Caco-2 (cell line): ENCODE measurements around the gene SPARCL1. TPM values are rescaled to one million over a fixed set of nuclear protein-coding genes. Genes with fewer than 3 reads are reported as not detected.
"Not testable (repeated sequence)": the region's sequence is repeated elsewhere in the genome, so short reads cannot be mapped to it uniquely, and the experiment has no call there.

ENCODE experiments used
- BruUV-seq: library from RNA; stranded (reverse); fragments of 400-500 nt; replicated peaks from 2 replicates; lab custom pipeline; 2021; lab: Mats Ljungman, UMichigan
- CTCF ChIA-PET: fragments of 300-600 bp; sonication (Branson Sonifier 250); formaldehyde crosslinking; loops from one replicate; lab custom pipeline; 2022; ENCODE audit warnings: antibody characterized with exemption; lab: Charles Lee
- POLR2A ChIA-PET: fragments of 300-600 bp; sonication (Branson Sonifier 250); formaldehyde crosslinking; loops from one replicate; lab custom pipeline; 2022; ENCODE audit warnings: antibody characterized with exemption; lab: Charles Lee
- DNase-seq, 2 experiments: peaks; one replicate each; pipeline versions ENCODE4 v3.0.0 to v3.0.0-alpha.2; 2020 to 2022
- H3K27me3 ChIP-seq: replicated peaks from 2 replicates; pipeline ENCODE4 v1.6.0; 2011; ENCODE audit warnings: low read length; ENCODE audit not compliant: control insufficient read depth, insufficient read depth
- H3K36me3 ChIP-seq: 2 replicates; pipeline ENCODE4 v1.5.1; 2011; ENCODE audit warnings: low read length; ENCODE audit not compliant: control insufficient read depth, insufficient read depth
- H3K4me1 ChIP-seq: fragments of 250-450 bp; sonication (Bioruptor Pico); 2 replicates; pipeline ENCODE4 v1.5.1; 2020; ENCODE audit warnings: mild to moderate bottlenecking
- H3K4me3 ChIP-seq: 2 replicates; pipeline ENCODE4 v1.5.1; 2011; ENCODE audit warnings: low read depth, mild to moderate bottlenecking, control low read depth, low read length
- H3K9me3 ChIP-seq: fragments of 250-450 bp; sonication (Bioruptor Pico); 2 replicates; pipeline ENCODE4 v1.5.1; 2020; ENCODE audit warnings: mild to moderate bottlenecking, moderate library complexity
- H3K27ac Mint-ChIP-seq: one replicate; pipeline ENCODE4 v1.8.0; 2022; ENCODE audit warnings: mixed read lengths; ENCODE audit not compliant: unreplicated experiment
- H3K27me3 Mint-ChIP-seq: one replicate; pipeline ENCODE4 v1.8.0; 2022; ENCODE audit warnings: mixed read lengths; ENCODE audit not compliant: insufficient read depth, unreplicated experiment
- H3K36me3 Mint-ChIP-seq: one replicate; pipeline ENCODE4 v1.8.0; 2022; ENCODE audit warnings: mild to moderate bottlenecking, mixed read lengths; ENCODE audit not compliant: insufficient read depth, unreplicated experiment
- H3K4me1 Mint-ChIP-seq: one replicate; pipeline ENCODE4 v1.8.0; 2022; ENCODE audit warnings: low read depth, mixed read lengths; ENCODE audit not compliant: unreplicated experiment
- H3K4me3 Mint-ChIP-seq: one replicate; pipeline ENCODE4 v1.8.0; 2022; ENCODE audit warnings: mild to moderate bottlenecking, moderate library complexity, mixed read lengths; ENCODE audit not compliant: unreplicated experiment
- H3K9me3 Mint-ChIP-seq: one replicate; pipeline ENCODE4 v1.8.0; 2022; ENCODE audit warnings: mixed read lengths; ENCODE audit not compliant: unreplicated experiment
- intact Hi-C: fragments of 100-400 bp; cut with micrococcal nuclease; formaldehyde crosslinking; loops from one replicate; pipeline ENCODE4 v1.10.0; 2022; ENCODE audit not compliant: unreplicated experiment
- total RNA-seq: library from RNA; stranded (reverse); gene quantifications from 2 replicates; pipeline ENCODE4 v1.2.3, GENCODE V29; 2022
- TF ChIP-seq, protein P1 (sequence below), 2 experiments: fragments of 200-600 bp in 1 of 2; IDR thresholded peaks; 1 replicate in 1 of 2; 2 replicates in 1 of 2; pipeline versions ENCODE4 v1.5.1 to v1.8.0; 2011 to 2022; ENCODE audit warnings: antibody characterized with exemption in 1 of 2, control low read depth in 1 of 2, inconsistent platforms in 1 of 2, low read depth in 1 of 2, low read length in 1 of 2, mild to moderate bottlenecking in 1 of 2, moderate library complexity in 1 of 2; ENCODE audit not compliant: insufficient read depth in 1 of 2, severe bottlenecking in 1 of 2, unreplicated experiment in 1 of 2

The SPARCL1 gene
- total RNA-seq, 1 experiment from 2014 or later: 0.18 TPM

GRCh38 chr4:87497159-87497558, 32.0 kb downstream of the SPARCL1 start:
- DNase-seq: peak in 1 of 2 experiments; percentile 2
- H3K9me3 Mint-ChIP-seq: no peaks in the 10 kb centered on the region
- H3K4me1 Mint-ChIP-seq: no peaks in the 10 kb centered on the region
- TF ChIP-seq, protein P1, sequence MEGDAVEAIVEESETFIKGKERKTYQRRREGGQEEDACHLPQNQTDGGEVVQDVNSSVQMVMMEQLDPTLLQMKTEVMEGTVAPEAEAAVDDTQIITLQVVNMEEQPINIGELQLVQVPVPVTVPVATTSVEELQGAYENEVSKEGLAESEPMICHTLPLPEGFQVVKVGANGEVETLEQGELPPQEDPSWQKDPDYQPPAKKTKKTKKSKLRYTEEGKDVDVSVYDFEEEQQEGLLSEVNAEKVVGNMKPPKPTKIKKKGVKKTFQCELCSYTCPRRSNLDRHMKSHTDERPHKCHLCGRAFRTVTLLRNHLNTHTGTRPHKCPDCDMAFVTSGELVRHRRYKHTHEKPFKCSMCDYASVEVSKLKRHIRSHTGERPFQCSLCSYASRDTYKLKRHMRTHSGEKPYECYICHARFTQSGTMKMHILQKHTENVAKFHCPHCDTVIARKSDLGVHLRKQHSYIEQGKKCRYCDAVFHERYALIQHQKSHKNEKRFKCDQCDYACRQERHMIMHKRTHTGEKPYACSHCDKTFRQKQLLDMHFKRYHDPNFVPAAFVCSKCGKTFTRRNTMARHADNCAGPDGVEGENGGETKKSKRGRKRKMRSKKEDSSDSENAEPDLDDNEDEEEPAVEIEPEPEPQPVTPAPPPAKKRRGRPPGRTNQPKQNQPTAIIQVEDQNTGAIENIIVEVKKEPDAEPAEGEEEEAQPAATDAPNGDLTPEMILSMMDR (IDR thresholded peaks at IDR 0.05; ENCODE audit: insufficient read depth in 1 of 2, low read depth in 1 of 2, low read length in 1 of 2, severe bottlenecking in 1 of 2, unreplicated experiment in 1 of 2): peak in 1 of 2 experiments; percentile 14
- ChIA-PET POLR2A (no interaction called here), CTCF (no interaction called here)
- H3K4me3 ChIP-seq: no peak overlapping the region
- no TSS peak for BruUV-seq
- no peaks in the 10 kb centered on the region for H3K27me3 ChIP-seq
- peaks cover 4% of the 10 kb centered on the region for H3K27me3 Mint-ChIP-seq
- no peaks in the 10 kb centered on the region for H3K4me1 ChIP-seq
- H3K27ac Mint-ChIP-seq: no peak overlapping the region
- no peak overlapping the region for H3K4me3 Mint-ChIP-seq
- H3K36me3 ChIP-seq: no peaks in the 10 kb centered on the region
- no peaks in the 10 kb centered on the region for H3K9me3 ChIP-seq
- H3K36me3 Mint-ChIP-seq: no peaks in the 10 kb centered on the region
- intact Hi-C loops: no loop called here

GRCh38 chr4:87493115-87493514, 36.1 kb downstream of the SPARCL1 start:
- TF ChIP-seq, protein P1 (IDR thresholded peaks at IDR 0.05; ENCODE audit: insufficient read depth in 1 of 2, low read depth in 1 of 2, low read length in 1 of 2, severe bottlenecking in 1 of 2, unreplicated experiment in 1 of 2): no peak
- Histone ChIP-seq H3K4me1 (no peaks in the 10 kb centered on the region), H3K9me3 (no peaks in the 10 kb centered on the region), H3K27me3 (no peaks in the 10 kb centered on the region), H3K4me3 (no peak overlapping the region), H3K36me3 (no peaks in the 10 kb centered on the region)
- Mint-ChIP-seq H3K36me3 (no peaks in the 10 kb centered on the region), H3K27ac (no peak overlapping the region), H3K9me3 (no peaks in the 10 kb centered on the region), H3K4me1 (no peaks in the 10 kb centered on the region), H3K4me3 (no peak overlapping the region), H3K27me3 (no peaks in the 10 kb centered on the region)
- BruUV-seq: no TSS peak
- DNase-seq: no peak
- intact Hi-C loops: no loop called here
- POLR2A ChIA-PET: no interaction called here
- CTCF ChIA-PET: no interaction called here

GRCh38 chr4:87491851-87492250, 37.3 kb downstream of the SPARCL1 start:
- CTCF ChIA-PET, H3K4me3 ChIP-seq, H3K9me3 Mint-ChIP-seq, intact Hi-C loops, BruUV-seq, H3K4me1 Mint-ChIP-seq, H3K36me3 Mint-ChIP-seq, H3K9me3 ChIP-seq, POLR2A ChIA-PET, DNase-seq, H3K4me3 Mint-ChIP-seq, H3K27me3 ChIP-seq, H3K27me3 Mint-ChIP-seq, H3K4me1 ChIP-seq, H3K27ac Mint-ChIP-seq, H3K36me3 ChIP-seq: not testable (repeated sequence)

DNA sequence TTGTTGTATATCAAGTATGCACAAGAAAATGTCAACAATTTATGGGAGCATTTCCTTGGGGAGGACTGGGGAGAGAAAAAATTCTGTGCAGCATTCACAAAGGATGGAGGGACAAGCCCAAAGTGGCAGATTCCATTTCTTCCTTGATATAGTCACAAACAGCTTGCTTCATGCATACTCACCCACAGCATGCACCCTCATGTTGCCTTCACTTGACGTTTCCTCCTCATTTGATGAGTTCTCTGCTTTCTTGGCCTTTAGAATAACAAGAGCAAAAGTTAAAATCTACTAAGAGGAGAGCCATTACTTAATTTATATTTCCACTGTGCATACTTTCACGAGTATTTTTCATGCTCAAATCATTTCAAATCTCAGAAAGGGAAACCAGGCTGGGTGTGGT, 37.7 kb downstream of the SPARCL1 start:
- Mint-ChIP-seq H3K27me3 (no peaks in the 10 kb centered on the region), H3K36me3 (no peaks in the 10 kb centered on the region), H3K27ac (no peak overlapping the region), H3K9me3 (no peaks in the 10 kb centered on the region), H3K4me1 (no peaks in the 10 kb centered on the region), H3K4me3 (no peak overlapping the region)
- no peaks in the 10 kb centered on the region for H3K27me3 ChIP-seq
- TF ChIP-seq, protein P1 (IDR thresholded peaks at IDR 0.05; ENCODE audit: insufficient read depth in 1 of 2, low read depth in 1 of 2, low read length in 1 of 2, severe bottlenecking in 1 of 2, unreplicated experiment in 1 of 2): no peak
- BruUV-seq: no TSS peak
- H3K9me3 ChIP-seq: no peaks in the 10 kb centered on the region
- POLR2A ChIA-PET: no interaction called here
- intact Hi-C loops: no loop called here
- no peak overlapping the region for H3K4me3 ChIP-seq
- H3K4me1 ChIP-seq: no peaks in the 10 kb centered on the region
- H3K36me3 ChIP-seq: no peaks in the 10 kb centered on the region
- CTCF ChIA-PET: no interaction called here
- no peak for DNase-seq
